Measurements from ENCODE around the gene LRRFIP1.

Gene LRRFIP1

GRCh38 chr2:237712477-237713377 is 85.3 kb downstream of the LRRFIP1 start:
- no peak for DNase-seq (ENCODE audit: low read depth)
- no peak for TF ChIP-seq CTCF (conservative IDR thresholded peaks at IDR 0.05; ENCODE audit: low read depth, low read length)
- H3K4me3 ChIP-seq (ENCODE audit: low read depth, low read length), result no peak overlapping the region

GRCh38 chr2:237714690-237715458 is 87.5 kb downstream of the LRRFIP1 start:
- DNase-seq (ENCODE audit: low read depth), result peak; percentile 64
- H3K4me3 ChIP-seq (ENCODE audit: low read depth, low read length), result no peak overlapping the region
- TF ChIP-seq CTCF (conservative IDR thresholded peaks at IDR 0.05; ENCODE audit: low read depth, low read length), result no peak

GRCh38 chr2:237715459-237715947 is 88.1 kb downstream of the LRRFIP1 start:
- DNase-seq (ENCODE audit: low read depth), result no peak
- no peak for TF ChIP-seq CTCF (conservative IDR thresholded peaks at IDR 0.05; ENCODE audit: low read depth, low read length)
- H3K4me3 ChIP-seq (ENCODE audit: low read depth, low read length), result no peak overlapping the region

DNA sequence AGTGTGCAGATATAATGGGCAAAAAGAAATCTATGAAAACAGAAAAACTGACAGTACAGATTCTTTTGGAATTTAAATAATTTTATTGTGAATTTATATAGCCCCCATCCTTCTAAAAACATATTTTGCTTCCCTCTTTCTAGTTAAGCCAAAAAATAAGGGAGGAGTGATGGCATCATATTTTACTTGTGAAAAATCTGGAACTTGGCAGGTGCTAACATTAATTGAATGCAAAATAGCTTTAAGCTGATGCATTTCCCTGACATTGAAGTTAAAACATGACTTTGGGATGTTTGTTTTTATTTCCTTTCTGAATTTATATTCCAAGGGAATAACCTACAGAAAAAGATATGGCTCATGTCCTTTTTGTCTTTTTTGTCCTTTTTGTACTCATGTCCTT is 88.6 kb downstream of the LRRFIP1 start:
- DNase-seq (ENCODE audit: low read depth), result no peak
- no peak overlapping the region for H3K4me3 ChIP-seq (ENCODE audit: low read depth, low read length)
- TF ChIP-seq CTCF (conservative IDR thresholded peaks at IDR 0.05; ENCODE audit: low read depth, low read length), result no peak

- no peak for TF ChIP-seq CTCF (conservative IDR thresholded peaks at IDR 0.05; ENCODE audit: low read depth, low read length)
- H3K4me3 ChIP-seq (ENCODE audit: low read depth, low read length), result no peak overlapping the region
- no peak for DNase-seq (ENCODE audit: low read depth)
Measured at GRCh38 chr2:237717366-237718276, 90.2 kb downstream of the LRRFIP1 start.

DNA sequence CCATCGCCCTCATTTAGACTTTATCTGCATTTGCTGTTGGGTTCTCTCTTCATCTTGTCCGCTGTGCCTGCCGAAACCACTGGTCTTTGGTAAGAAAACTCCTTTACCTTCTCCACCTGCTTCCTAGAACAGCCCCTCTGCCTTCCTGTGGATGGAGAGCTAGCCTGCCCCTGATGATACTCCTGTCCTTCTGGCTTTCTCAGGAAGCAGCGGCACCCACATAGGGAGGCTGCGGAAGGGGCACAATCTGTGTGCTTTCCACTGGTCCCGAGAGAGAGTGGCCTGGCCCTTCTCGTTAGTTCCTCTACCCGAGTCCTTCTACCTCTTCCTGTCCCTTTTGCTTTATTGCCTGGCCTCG is 90.9 kb downstream of the LRRFIP1 start:
- no peak for DNase-seq (ENCODE audit: low read depth)
- H3K4me3 ChIP-seq (ENCODE audit: low read depth, low read length), result no peak overlapping the region
- TF ChIP-seq CTCF (conservative IDR thresholded peaks at IDR 0.05; ENCODE audit: low read depth, low read length), result no peak
